IPS DF 6.9 (cell line): ENCODE results near the gene DTX3.
"Not testable (repeated sequence)": the region's sequence is repeated elsewhere in the genome, so short reads cannot be mapped to it uniquely, and the experiment has no call there.

Experiments used
- DNase-seq: peaks from one replicate; pipeline ENCODE4 v3.0.0-alpha.2; 2013; ENCODE audit warnings: low read depth, low spot score
- H3K27ac ChIP-seq: one replicate; pipeline ENCODE4 v1.5.1; 2013; ENCODE audit warnings: low read length, control low read depth
- H3K27me3 ChIP-seq: 2 replicates; pipeline ENCODE4 v1.6.1; 2013; ENCODE audit warnings: mild to moderate bottlenecking, low read length; ENCODE audit not compliant: control insufficient read depth, insufficient read depth
- H3K36me3 ChIP-seq: 2 replicates; pipeline ENCODE4 v1.6.1; 2013; ENCODE audit warnings: low read length; ENCODE audit not compliant: control insufficient read depth, insufficient read depth
- H3K4me1 ChIP-seq: 2 replicates; pipeline ENCODE4 v1.6.1; 2013; ENCODE audit warnings: low read length; ENCODE audit not compliant: control insufficient read depth, insufficient read depth
- H3K4me3 ChIP-seq: 2 replicates; pipeline ENCODE4 v1.5.1; 2013; ENCODE audit warnings: mild to moderate bottlenecking, low read length
- H3K9me3 ChIP-seq: 2 replicates; pipeline ENCODE4 v1.6.1; 2013; ENCODE audit warnings: low read length, inconsistent platforms; ENCODE audit not compliant: control insufficient read depth, insufficient read depth
- WGBS: extraction: QIAGEN DNeasy Blood & Tissue Kit; methylation state at CpG from one replicate; pipeline ENCODE4 v1.1.7; 2013; ENCODE audit warnings: mixed read lengths, missing lambda C conversion rate; ENCODE audit not compliant: insufficient read length, insufficient coverage; 5-methylcytosine and 5-hydroxymethylcytosine counted together

DTX3 gene

DNA sequence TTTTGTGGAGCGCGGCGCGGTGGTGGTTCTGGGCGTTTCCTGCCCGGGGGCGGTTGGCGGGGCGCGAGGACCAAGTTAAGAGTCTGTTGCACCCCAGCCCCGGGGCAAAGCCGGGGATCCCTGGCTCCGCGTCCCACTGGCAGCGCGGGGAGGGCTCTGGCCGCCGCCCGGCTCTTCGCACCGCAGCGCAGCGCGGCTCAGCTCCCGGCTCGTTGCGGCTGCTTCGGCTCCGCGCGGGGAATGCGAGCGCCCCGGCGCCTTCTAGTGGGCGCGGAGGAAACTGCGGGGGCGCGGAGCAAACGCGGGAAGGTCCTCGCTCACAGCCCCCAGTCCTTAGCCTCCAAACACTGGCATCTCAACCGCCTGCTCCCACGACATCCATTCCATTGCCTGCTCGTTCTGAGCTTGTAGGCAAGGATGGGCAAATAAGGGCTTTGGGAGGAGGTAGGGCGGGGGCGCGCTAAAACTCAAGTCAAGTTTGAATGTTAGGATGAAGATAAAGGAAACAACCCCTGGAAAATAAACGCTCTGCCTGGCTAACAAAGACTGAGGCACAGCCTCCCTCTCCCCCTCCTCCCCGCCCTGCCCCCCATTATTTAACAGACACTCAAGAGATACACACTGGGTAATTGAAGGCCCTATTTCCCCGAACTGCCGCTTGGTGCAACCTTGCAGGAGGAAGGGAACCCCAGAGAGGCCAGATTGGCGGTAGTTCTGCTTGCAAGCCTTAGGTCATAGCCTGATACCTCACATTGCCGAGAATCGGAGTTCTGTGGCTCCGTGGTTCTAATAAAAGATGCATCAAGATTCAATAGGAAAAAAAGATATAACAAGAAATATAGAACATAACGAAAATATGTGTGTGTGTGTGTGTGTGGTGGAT is 28.6 kb downstream of the DTX3 start, which contains the start of gene B4GALNT1:
Gene B4GALNT1, minus strand, starts transcription at position 244 of the 883 bp plus-strand sequence. CDS start 1,069 bp downstream, outside the sequence.
- Histone ChIP-seq H3K9me3 (no peaks in the 10 kb centered on the region), H3K4me1 (peaks cover 2% of the 10 kb centered on the region), H3K27ac (no peak within 1 kb of the TSS), H3K4me3 (peak within 1 kb of the TSS; percentile 45; the same call in 1 of the 2 replicates), H3K27me3 (peaks cover 39% of the 10 kb centered on the region), H3K36me3 (no peaks in the 10 kb centered on the region)
- WGBS: 100% methylated on average over 1 of the region's 58 CpGs
- DNase-seq: no peak

DNA sequence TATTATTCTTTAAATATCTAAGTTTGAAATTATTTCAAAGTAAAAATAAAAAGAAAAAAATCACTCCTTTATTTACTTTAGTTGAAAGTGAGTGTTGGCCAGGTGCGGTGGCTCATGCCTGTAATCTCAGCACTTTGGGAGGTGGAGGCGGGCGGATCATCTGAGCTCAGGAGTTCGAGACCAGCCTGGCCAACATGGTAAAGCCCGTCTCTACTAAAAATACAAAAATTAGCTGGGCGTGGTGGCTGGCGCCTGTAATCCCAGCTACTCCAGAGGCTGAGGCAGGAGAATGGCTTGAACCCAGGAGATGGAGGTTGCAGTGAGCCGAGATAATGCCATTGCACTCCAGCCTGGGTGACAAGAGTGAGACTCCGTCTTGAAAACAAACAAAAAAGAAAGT is 32.1 kb downstream of the DTX3 start:
- not testable (repeated sequence) for H3K4me3 ChIP-seq, DNase-seq, H3K36me3 ChIP-seq, H3K27me3 ChIP-seq, H3K27ac ChIP-seq, H3K9me3 ChIP-seq, H3K4me1 ChIP-seq
- no CpG with 5 or more reads among the region's 9 CpGs for WGBS

DNA sequence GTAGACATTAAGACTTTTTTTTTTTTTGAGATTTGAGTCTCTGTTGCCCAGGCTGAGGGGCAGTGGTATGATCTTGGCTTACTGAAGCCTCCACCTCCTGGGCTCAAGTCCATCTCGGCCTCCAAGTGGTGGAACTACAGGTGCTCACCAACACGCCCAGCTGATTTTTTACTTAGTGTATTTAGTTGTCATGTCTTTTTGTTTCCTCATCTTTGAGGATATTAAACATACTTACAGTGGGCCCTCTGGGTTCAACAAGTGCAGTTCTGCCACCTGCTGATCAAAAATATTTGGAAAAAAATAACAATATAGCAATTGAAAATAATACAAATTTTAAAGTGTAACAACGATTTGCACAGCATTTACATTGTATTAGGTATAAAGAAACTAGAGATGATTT is 32.7 kb downstream of the DTX3 start:
- Histone ChIP-seq H3K4me1 (no peaks in the 10 kb centered on the region; the same call in 1 of the 2 replicates), H3K27ac (no peak overlapping the region), H3K36me3 (no peaks in the 10 kb centered on the region), H3K9me3 (no peaks in the 10 kb centered on the region), H3K27me3 (no peaks in the 10 kb centered on the region; the same call in 1 of the 2 replicates), H3K4me3 (no peak overlapping the region)
- DNase-seq: no peak
- WGBS: no CpG with 5 or more reads among the region's 3 CpGs

DNA sequence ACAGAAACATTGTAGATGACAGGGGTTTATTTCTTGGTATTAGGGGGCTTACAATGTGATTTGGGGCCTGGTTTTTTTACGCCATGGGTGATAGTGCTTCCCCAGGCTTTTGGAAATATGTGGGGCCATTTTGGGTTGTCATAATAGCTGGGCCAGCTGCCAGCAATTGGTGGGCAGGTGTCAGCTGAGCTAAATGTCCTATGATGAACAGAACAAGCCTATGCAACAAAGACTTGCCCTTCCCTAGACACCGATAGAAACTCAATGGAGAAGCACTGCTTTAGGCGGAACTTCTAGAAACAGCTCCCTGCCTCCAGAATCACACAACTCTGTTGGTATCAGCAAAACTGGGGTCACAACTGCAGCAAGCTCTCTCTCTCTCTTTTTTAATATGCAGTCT is 33.5 kb downstream of the DTX3 start:
- DNase-seq: no peak
- H3K4me1 ChIP-seq: no peaks in the 10 kb centered on the region; the same call in 1 of the 2 replicates
- H3K27me3 ChIP-seq: no peaks in the 10 kb centered on the region; the same call in 1 of the 2 replicates
- no CpG with 5 or more reads among the region's 3 CpGs for WGBS
- no peaks in the 10 kb centered on the region for H3K36me3 ChIP-seq
- no peak overlapping the region for H3K27ac ChIP-seq
- no peak overlapping the region for H3K4me3 ChIP-seq
- no peaks in the 10 kb centered on the region for H3K9me3 ChIP-seq

DNA sequence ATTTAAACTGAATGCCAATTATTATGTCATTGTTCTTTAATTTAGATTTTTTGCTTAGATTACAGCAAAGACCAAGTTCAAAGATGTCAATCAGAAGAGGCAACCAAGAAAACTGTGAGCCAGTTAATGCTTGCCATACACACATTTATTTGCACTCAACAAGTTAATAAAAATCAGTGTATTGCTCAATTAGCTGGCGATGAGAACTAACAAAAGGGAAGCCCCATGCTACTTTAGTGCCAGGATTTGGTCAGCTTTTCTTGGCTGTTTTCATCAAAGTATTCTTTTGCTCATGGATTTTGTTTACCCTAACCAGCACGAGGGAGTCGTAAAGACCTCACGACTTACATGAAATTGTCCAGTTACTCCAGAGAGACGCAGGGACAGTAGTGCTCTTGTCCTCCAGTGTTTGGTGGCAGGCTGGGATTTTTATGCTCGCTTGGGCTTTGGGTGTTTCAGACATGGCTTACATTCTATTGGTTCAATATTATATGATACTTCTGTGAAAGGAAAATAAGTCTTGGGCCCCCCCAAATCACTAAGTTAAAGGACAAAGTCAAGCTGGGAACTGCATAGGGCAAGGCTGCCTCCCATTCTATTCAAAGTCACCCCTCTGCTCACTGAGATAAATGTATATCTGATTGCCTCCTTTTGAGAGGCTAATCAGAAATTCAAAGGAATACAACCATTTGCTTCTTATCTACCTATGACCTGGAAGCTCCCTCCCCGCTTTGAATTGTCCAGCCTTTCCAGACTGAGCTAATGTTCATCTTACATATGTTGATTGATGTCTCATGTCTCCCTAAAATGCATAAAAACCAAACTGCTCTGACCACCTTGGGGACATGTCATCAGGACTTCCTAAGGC is 35.8 kb downstream of the DTX3 start:
- Histone ChIP-seq H3K27me3 (no peaks in the 10 kb centered on the region), H3K36me3 (no peaks in the 10 kb centered on the region), H3K27ac (no peak overlapping the region), H3K4me1 (no peaks in the 10 kb centered on the region; the same call in 1 of the 2 replicates), H3K9me3 (no peaks in the 10 kb centered on the region), H3K4me3 (no peak overlapping the region)
- WGBS: no CpG with 5 or more reads among the region's 7 CpGs
- DNase-seq: no peak

DNA sequence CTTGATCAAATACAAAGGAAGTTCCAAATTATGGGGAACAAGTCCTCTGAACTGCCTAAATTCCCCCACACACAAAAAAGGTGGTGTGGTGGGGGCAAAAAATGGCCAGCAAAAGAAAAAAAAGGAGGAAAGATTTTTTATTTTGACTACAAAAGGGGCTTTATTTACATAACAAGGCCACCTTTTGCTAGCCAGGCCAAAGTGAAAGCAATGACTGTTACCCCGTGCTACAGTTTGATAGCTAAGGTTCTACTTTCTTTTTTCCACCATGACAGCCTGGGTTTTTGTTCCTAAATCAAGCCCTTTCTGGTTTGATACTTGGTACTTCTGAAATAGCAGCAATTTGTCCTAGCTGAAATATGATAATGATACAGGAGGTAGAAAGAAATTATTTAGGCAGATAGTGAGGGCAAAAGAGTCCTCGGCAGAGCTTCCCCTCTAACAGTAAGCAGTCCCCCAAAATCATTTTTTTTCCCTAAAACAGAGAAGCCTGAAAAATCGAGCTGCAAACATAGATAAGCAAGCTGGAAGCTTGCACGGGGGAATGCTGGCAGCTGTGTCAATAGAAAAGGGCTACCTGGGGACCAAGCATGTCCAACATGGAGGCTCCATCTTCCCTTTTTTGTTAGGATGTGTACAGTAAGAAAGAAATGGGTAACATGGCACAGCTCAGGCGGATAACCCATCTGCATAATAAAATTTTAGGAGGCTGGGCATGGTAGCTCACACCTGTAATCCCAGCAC is 37.2 kb downstream of the DTX3 start:
- H3K27ac ChIP-seq: no peak overlapping the region
- H3K27me3 ChIP-seq: no peaks in the 10 kb centered on the region
- DNase-seq: no peak
- no peaks in the 10 kb centered on the region for H3K9me3 ChIP-seq
- no peaks in the 10 kb centered on the region; the same call in 1 of the 2 replicates for H3K4me1 ChIP-seq
- H3K4me3 ChIP-seq: no peak overlapping the region
- no CpG with 5 or more reads among the region's 5 CpGs for WGBS
- H3K36me3 ChIP-seq: no peaks in the 10 kb centered on the region

DNA sequence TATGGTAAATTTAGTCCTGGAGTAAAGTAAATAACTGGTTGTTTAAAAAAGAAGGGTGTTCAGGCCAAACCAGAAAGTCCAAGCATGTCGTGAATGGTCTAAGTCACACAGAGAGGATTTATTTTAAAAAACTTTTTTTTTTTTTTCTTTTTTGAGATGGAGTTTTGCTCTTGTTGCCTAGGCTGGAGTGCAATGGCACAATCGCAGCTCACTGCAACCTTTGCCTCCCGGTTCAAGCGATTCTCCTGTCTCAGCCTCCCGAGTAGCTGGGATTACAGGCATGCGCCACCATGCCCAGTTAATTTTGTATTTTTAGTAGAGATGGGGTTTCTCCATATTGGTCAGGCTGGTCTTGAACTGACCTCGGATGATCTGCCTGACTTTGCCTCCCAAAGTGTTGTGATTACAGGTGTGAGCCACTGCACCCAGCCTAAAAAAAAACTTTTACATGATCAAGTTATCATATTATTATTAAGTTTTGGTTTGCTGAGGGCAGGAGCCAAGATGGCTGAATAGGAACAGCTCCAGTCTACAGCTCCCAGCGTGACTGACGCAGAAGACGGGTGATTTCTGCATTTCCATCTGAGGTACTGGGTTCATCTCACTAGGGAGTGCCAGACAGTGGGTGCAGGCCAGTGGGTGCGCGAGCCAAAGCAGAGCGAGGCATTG is 41.5 kb downstream of the DTX3 start:
- WGBS: no CpG with 5 or more reads among the region's 13 CpGs
- not testable (repeated sequence) for H3K27ac ChIP-seq, H3K4me3 ChIP-seq, DNase-seq, H3K27me3 ChIP-seq, H3K36me3 ChIP-seq, H3K4me1 ChIP-seq, H3K9me3 ChIP-seq

DNA sequence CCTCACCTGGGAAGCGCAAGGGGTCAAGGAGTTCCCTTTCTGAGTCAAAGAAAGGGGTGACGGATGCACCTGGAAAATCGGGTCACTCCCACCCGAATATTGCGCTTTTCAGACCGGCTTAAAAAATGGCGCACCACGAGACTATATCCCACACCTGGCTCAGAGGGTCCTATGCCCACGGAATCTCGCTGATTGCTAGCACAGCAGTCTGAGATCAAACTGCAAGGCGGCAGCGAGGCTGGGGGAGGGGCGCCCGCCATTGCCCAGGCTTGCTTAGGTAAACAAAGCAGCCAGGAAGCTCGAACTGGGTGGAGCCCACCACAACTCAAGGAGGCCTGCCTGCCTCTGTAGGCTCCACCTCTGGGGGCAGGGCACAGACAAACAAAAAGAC is 42.0 kb downstream of the DTX3 start:
- no CpG with 5 or more reads among the region's 15 CpGs for WGBS
- not testable (repeated sequence) for H3K27me3 ChIP-seq, H3K36me3 ChIP-seq, H3K4me1 ChIP-seq, H3K4me3 ChIP-seq, H3K9me3 ChIP-seq, DNase-seq, H3K27ac ChIP-seq

DNA sequence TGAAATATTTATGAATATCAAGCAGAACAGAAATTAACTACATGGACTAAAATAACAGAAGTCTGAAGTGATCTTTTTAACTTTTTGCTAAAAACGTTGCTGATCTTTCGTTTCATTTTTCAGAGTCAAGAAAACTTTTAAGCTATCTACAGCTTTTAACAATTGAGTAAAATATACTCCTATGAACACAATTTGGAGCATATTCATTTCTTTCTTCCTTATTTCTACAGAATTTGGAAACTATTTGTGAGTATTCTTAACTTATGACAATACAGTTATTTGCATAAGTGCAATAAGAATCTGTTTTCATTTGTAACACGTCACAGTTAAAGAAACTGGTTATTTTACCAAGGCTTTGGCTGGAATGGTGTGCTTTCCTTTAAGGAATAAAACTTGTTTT is 49.4 kb downstream of the DTX3 start:
- Histone ChIP-seq H3K4me1 (no peaks in the 10 kb centered on the region), H3K27me3 (no peaks in the 10 kb centered on the region), H3K27ac (no peak overlapping the region), H3K9me3 (no peaks in the 10 kb centered on the region), H3K36me3 (no peaks in the 10 kb centered on the region), H3K4me3 (no peak overlapping the region)
- WGBS: no CpG with 5 or more reads among the region's 3 CpGs
- no peak for DNase-seq
